T-cell (primary cell): ENCODE data around the gene KAT7. TPM values are rescaled to one million over a fixed set of nuclear protein-coding genes. Genes with fewer than 3 reads are reported as not detected.

ENCODE experiments used
- ATAC-seq, 4 experiments: fragments of 200-7000 bp in 3 of 4; fragments of 150-1000 bp in 1 of 4; cut with Tn5 transposase; replicated peaks in 1 of 4; 1 replicate in 3 of 4; 2 replicates in 1 of 4; pipeline ENCODE4 v1.10.0; 2021; ENCODE audit warnings: moderate library complexity in 3 of 4, mild to moderate bottlenecking in 2 of 4, moderate number of reproducible peaks in 1 of 4
- CTCF ChIA-PET, 2 donors: fragments of 300-600 bp; sonication (Branson Sonifier 250); formaldehyde crosslinking; loops; one replicate each; lab custom pipeline; 2022; ENCODE audit warnings: antibody characterized with exemption in 2 of 2; lab: Charles Lee
- POLR2A ChIA-PET, 2 donors: fragments of 300-600 bp; sonication (Branson Sonifier 250); formaldehyde crosslinking; loops; one replicate each; lab custom pipeline; 2022; ENCODE audit warnings: antibody characterized with exemption in 2 of 2; lab: Charles Lee
- DNase-seq, 35 experiments: peaks; one replicate each; pipeline versions ENCODE4 v3.0.0 to v3.0.0-alpha.2; 2013 to 2023
- H3K27ac ChIP-seq: one replicate; pipeline ENCODE4 v1.5.1; 2013; ENCODE audit warnings: low read length
- H3K27me3 ChIP-seq, 2 experiments: replicated peaks in 1 of 2; 1 replicate in 1 of 2; 2 replicates in 1 of 2; pipeline versions ENCODE4 v1.6.1 to v1.7.0; 2013; ENCODE audit warnings: low read length in 1 of 2, mixed read lengths in 1 of 2; ENCODE audit not compliant: control insufficient read depth in 2 of 2, insufficient read depth in 2 of 2; ENCODE audit errors: extremely low read depth in 1 of 2
- H3K36me3 ChIP-seq, 2 donors: 1 replicate in 1 of 2; 2 replicates in 1 of 2; pipeline versions ENCODE4 v1.6.1 to v1.7.0; 2013; ENCODE audit warnings: low read length in 1 of 2; ENCODE audit not compliant: control insufficient read depth in 2 of 2, insufficient read depth in 1 of 2; ENCODE audit errors: extremely low read depth in 1 of 2
- H3K4me1 ChIP-seq, 2 experiments: 1 replicate in 1 of 2; 2 replicates in 1 of 2; pipeline versions ENCODE4 v1.6.1 to v1.7.0; 2013; ENCODE audit warnings: low read length in 2 of 2, mixed read lengths in 1 of 2; ENCODE audit not compliant: insufficient read depth in 2 of 2, control insufficient read depth in 1 of 2; ENCODE audit errors: extremely low read depth in 1 of 2
- H3K4me3 ChIP-seq, 2 donors: 1 replicate in 1 of 2; 2 replicates in 1 of 2; pipeline versions ENCODE4 v1.5.1 to v1.7.0; 2013; ENCODE audit warnings: mild to moderate bottlenecking in 2 of 2, low read length in 1 of 2, moderate library complexity in 1 of 2; ENCODE audit not compliant: control insufficient read depth in 1 of 2; ENCODE audit errors: extremely low read depth in 1 of 2
- H3K9me3 ChIP-seq: 2 replicates; pipeline ENCODE4 v1.7.0; 2013
- H3K27ac Mint-ChIP-seq, 2 donors: one replicate each; pipeline ENCODE4 v1.8.0; 2020 to 2021; ENCODE audit warnings: mild to moderate bottlenecking in 2 of 2, mixed read lengths in 2 of 2
- H3K27me3 Mint-ChIP-seq, 2 donors: one replicate each; pipeline ENCODE4 v1.8.0; 2021 to 2022; ENCODE audit warnings: mixed read lengths in 2 of 2
- H3K36me3 Mint-ChIP-seq: one replicate; pipeline ENCODE4 v1.8.0; 2021; ENCODE audit warnings: mixed read lengths
- H3K4me1 Mint-ChIP-seq, 3 donors: one replicate each; pipeline ENCODE4 v1.8.0; 2020 to 2022; ENCODE audit warnings: mixed read lengths in 3 of 3, mild to moderate bottlenecking in 1 of 3
- H3K4me3 Mint-ChIP-seq, 3 donors: one replicate each; pipeline ENCODE4 v1.8.0; 2020 to 2022; ENCODE audit warnings: mild to moderate bottlenecking in 3 of 3, mixed read lengths in 3 of 3, moderate library complexity in 3 of 3
- H3K9me3 Mint-ChIP-seq, 3 donors: one replicate each; pipeline ENCODE4 v1.8.0; 2020 to 2022; ENCODE audit warnings: mixed read lengths in 3 of 3
- WGBS: methylation state at CpG from one replicate; pipeline ENCODE4 v1.1.5; 2013; ENCODE audit warnings: missing lambda C conversion rate; ENCODE audit not compliant: insufficient coverage; 5-methylcytosine and 5-hydroxymethylcytosine counted together
- total RNA-seq, 35 experiments: library from RNA in 6 of 35; stranded (reverse) in 6 of 35; fragments of 120-200 nt in 1 of 35; gene quantifications; one replicate each; pipeline versions ENCODE4 v1.2.1 to v1.2.4 and lab custom pipeline; 2013 to 2026

The KAT7 gene
- total RNA-seq: 100 to 1,000 TPM in 2 of 5 donors, 10 to 100 TPM in 3; 96.8 to 197 (median 99.7) TPM
- total RNA-seq (2013): 93.0 TPM
- total RNA-seq (lab: John Stamatoyannopoulos, UW): 43.9 to 292 (median 171) reads per million in 29 experiments

- peaks cover 58 to 62% (median 58%) of the 10 kb centered on the region in 3 donors for H3K4me1 Mint-ChIP-seq
- WGBS: under 1% methylated on average over 59 of the region's 59 CpGs
- peak within 1 kb of the TSS; percentile 89 to 99 (median 95) for H3K4me3 Mint-ChIP-seq
- H3K4me3 ChIP-seq: peak within 1 kb of the TSS; percentile 95 to 99
- peaks cover 29% of the 10 kb centered on the region for H3K36me3 Mint-ChIP-seq
- H3K4me1 ChIP-seq: peaks cover 16 to 30% of the 10 kb centered on the region in 2 experiments
- DNase-seq (peak; percentile 92 to 100 (median 99)), ATAC-seq (peak; percentile 84 to 88 (median 88))
- no peaks in the 10 kb centered on the region for H3K27me3 Mint-ChIP-seq
- no peaks in the 10 kb centered on the region for H3K9me3 Mint-ChIP-seq
- H3K36me3 ChIP-seq: peaks cover 18 to 27% of the 10 kb centered on the region in 2 donors
- peak within 1 kb of the TSS; percentile 98 for H3K27ac ChIP-seq
- H3K27me3 ChIP-seq: no peaks in the 10 kb centered on the region
- no peaks in the 10 kb centered on the region for H3K9me3 ChIP-seq
- ChIA-PET CTCF (interaction anchor here in 1 of 2 donors (0.6 to 2.6 kb wide), 6 partner anchors 25 to 223 kb away, joined by 3 to 11 read pairs (median 6); partner anchors contain the start of genes FAM117A and SLC35B1), POLR2A (interaction anchor here (0.7 to 3.1 kb wide), 9 partner anchors 9 to 113 kb away, joined by 3 to 30 read pairs (median 4); partner anchors contain the start of gene FAM117A (in 2 of the 2))
- H3K27ac Mint-ChIP-seq: peak within 1 kb of the TSS; percentile 98 to 99
Measured at GRCh38 chr17:49788478-49789242, at the start of gene KAT7. TSS of gene KAT7 (plus strand) at chr17:49788681. CDS start at chr17:49788835, 154 bp downstream.

- H3K4me1 ChIP-seq: peaks cover 72 to 87% of the 10 kb centered on the region in 2 experiments
- ChIA-PET POLR2A (interaction anchor here (0.6 to 6.6 kb wide), 11 partner anchors 9 to 60 kb away, joined by 3 to 79 read pairs (median 6); partner anchors contain the start of gene FAM117A (in 2 of the 2)), CTCF (interaction anchor here in 1 of 2 donors (0.6 to 2.0 kb wide), 4 partner anchors 9 to 63 kb away, joined by 4 to 9 read pairs (median 4); partner anchors contain the start of gene FAM117A)
- peaks cover 82 to 91% (median 86%) of the 10 kb centered on the region in 3 donors for H3K4me1 Mint-ChIP-seq
- DNase-seq: peak; percentile 91 to 100 (median 99)
- H3K36me3 Mint-ChIP-seq: peaks cover 28% of the 10 kb centered on the region
- peak overlapping the region; percentile 82 to 95 (median 89) for H3K4me3 Mint-ChIP-seq
- no peaks in the 10 kb centered on the region for H3K27me3 Mint-ChIP-seq
- WGBS: 4% methylated on average over 3 of the region's 7 CpGs
- ATAC-seq: peak; percentile 97 to 99 (median 98)
- H3K27ac Mint-ChIP-seq: peak overlapping the region; percentile 100
- peak overlapping the region; percentile 46 to 63 for H3K4me3 ChIP-seq
- H3K9me3 Mint-ChIP-seq: no peaks in the 10 kb centered on the region
- H3K27me3 ChIP-seq: no peaks in the 10 kb centered on the region
- H3K9me3 ChIP-seq: no peaks in the 10 kb centered on the region
- no peaks in the 10 kb centered on the region for H3K36me3 ChIP-seq
- H3K27ac ChIP-seq: peak overlapping the region; percentile 98
Measured at GRCh38 chr17:49739641-49740271, 48.7 kb upstream of the KAT7 start.

- Mint-ChIP-seq H3K27me3 (no peaks in the 10 kb centered on the region), H3K9me3 (peaks cover 0 to 3% (median 0%) of the 10 kb centered on the region in 3 donors), H3K27ac (peak overlapping the region; percentile 100), H3K36me3 (peaks cover 37% of the 10 kb centered on the region), H3K4me1 (peaks cover 84 to 93% (median 92%) of the 10 kb centered on the region in 3 donors), H3K4me3 (peak overlapping the region; percentile 82 to 95 (median 89))
- Histone ChIP-seq H3K36me3 (no peaks in the 10 kb centered on the region), H3K27ac (peak overlapping the region; percentile 98), H3K4me3 (peak overlapping the region; percentile 20 to 63), H3K4me1 (peaks cover 85 to 92% of the 10 kb centered on the region in 2 experiments), H3K9me3 (no peaks in the 10 kb centered on the region), H3K27me3 (no peaks in the 10 kb centered on the region)
- CTCF ChIA-PET: interaction anchor here (1.2 to 1.4 kb wide), 2 partner anchors 15 to 26 kb away, joined by 3 to 4 read pairs; no protein-coding TSS in a partner anchor
- POLR2A ChIA-PET: interaction anchor here (0.6 to 6.6 kb wide), 8 partner anchors 8 to 524 kb away, joined by 3 to 79 read pairs (median 4); partner anchors contain the start of gene FAM117A (in 2 of the 2)
- no CpG with 5 or more reads among the region's 5 CpGs for WGBS
- ATAC-seq: no peak
- DNase-seq: peak in 1 of 35 experiments; percentile 30
Measured at GRCh38 chr17:49741009-49741691, 47.3 kb upstream of the KAT7 start.

GRCh38 chr17:49741692-49742076 is 46.8 kb upstream of the KAT7 start:
- Histone ChIP-seq H3K4me3 (peak overlapping the region; percentile 20 to 63), H3K9me3 (no peaks in the 10 kb centered on the region), H3K36me3 (no peaks in the 10 kb centered on the region), H3K27ac (peak overlapping the region; percentile 98), H3K4me1 (peaks cover 87 to 92% of the 10 kb centered on the region in 2 experiments), H3K27me3 (no peaks in the 10 kb centered on the region)
- ChIA-PET POLR2A (interaction anchor here (0.6 to 6.6 kb wide), 6 partner anchors 9 to 525 kb away, joined by 3 to 79 read pairs (median 3); partner anchors contain the start of gene FAM117A (in 2 of the 2)), CTCF (interaction anchor here (0.6 to 1.8 kb wide), 4 partner anchors 15 to 618 kb away, joined by 3 to 11 read pairs (median 4); partner anchors contain the start of gene FAM117A (in 1 of the 2))
- Mint-ChIP-seq H3K4me3 (peak overlapping the region; percentile 82 to 95 (median 89)), H3K27me3 (no peaks in the 10 kb centered on the region), H3K36me3 (peaks cover 36% of the 10 kb centered on the region), H3K27ac (peak overlapping the region; percentile 100), H3K9me3 (peaks cover 0 to 3% (median 0%) of the 10 kb centered on the region in 3 donors), H3K4me1 (peaks cover 84 to 93% (median 93%) of the 10 kb centered on the region in 3 donors)
- no CpG with 5 or more reads among the region's 3 CpGs for WGBS
- no peak for ATAC-seq
- no peak for DNase-seq

- Histone ChIP-seq H3K36me3 (no peaks in the 10 kb centered on the region), H3K4me3 (peak overlapping the region; percentile 20 to 31), H3K27me3 (no peaks in the 10 kb centered on the region), H3K9me3 (no peaks in the 10 kb centered on the region), H3K27ac (peak overlapping the region; percentile 98), H3K4me1 (peaks cover 84 to 92% of the 10 kb centered on the region in 2 experiments)
- ChIA-PET CTCF (interaction anchor here (0.6 to 1.8 kb wide), 5 partner anchors 14 to 618 kb away, joined by 3 to 11 read pairs (median 4); partner anchors contain the start of gene FAM117A (in 1 of the 2)), POLR2A (interaction anchor here (0.5 to 6.6 kb wide), 8 partner anchors 12 to 231 kb away, joined by 3 to 79 read pairs (median 4); partner anchors contain the start of gene FAM117A (in 2 of the 2))
- peaks cover 0 to 3% (median 0%) of the 10 kb centered on the region in 3 donors for H3K9me3 Mint-ChIP-seq
- ATAC-seq (no peak), DNase-seq (peak in 1 of 35 experiments; percentile 46)
- WGBS: 18% methylated on average over 1 of the region's 1 CpG
- H3K4me1 Mint-ChIP-seq: peaks cover 84 to 93% (median 93%) of the 10 kb centered on the region in 3 donors
- H3K27ac Mint-ChIP-seq: peak overlapping the region; percentile 100
- no peaks in the 10 kb centered on the region for H3K27me3 Mint-ChIP-seq
- H3K4me3 Mint-ChIP-seq: peak overlapping the region; percentile 82 to 95 (median 89)
- peaks cover 33% of the 10 kb centered on the region for H3K36me3 Mint-ChIP-seq
Measured at GRCh38 chr17:49742166-49742638, 46.3 kb upstream of the KAT7 start.
